Measurements from ENCODE around the gene ASPG. TPM values are rescaled to one million over a fixed set of nuclear protein-coding genes. Genes with fewer than 3 reads are reported as not detected.
A peak's percentile ranks its signal among the peaks of the same experiment; 100 is the strongest.

ASPG gene
- total RNA-seq, 1 donor from 2014 or later = 4.6 TPM

- Histone ChIP-seq H3K27me3 (ENCODE audit: low read depth) (peaks cover 15% of the 10 kb centered on the region), H3K4me3 (no peak overlapping the region), H3K9me3 (no peaks in the 10 kb centered on the region), H3K36me3 (no peaks in the 10 kb centered on the region), H3K27ac (no peak overlapping the region), H3K4me1 (peaks cover 11% of the 10 kb centered on the region)
- DNase-seq (peak; percentile 32), ATAC-seq (no peak)
- intact Hi-C loops (cut with DNase I) = no loop called here
- TF ChIP-seq CTCF (IDR thresholded peaks at IDR 0.05) = no peak
These were observed 13.0 kb downstream of the ASPG start for GRCh38 chr14:104098272-104099095.

GRCh38 chr14:104099096-104100041 lies 13.9 kb downstream of the ASPG start:
- no peak for TF ChIP-seq CTCF (IDR thresholded peaks at IDR 0.05)
- H3K9me3 ChIP-seq = no peaks in the 10 kb centered on the region
- no peak overlapping the region for H3K27ac ChIP-seq
- peaks cover 18% of the 10 kb centered on the region for H3K4me1 ChIP-seq
- no peaks in the 10 kb centered on the region for H3K36me3 ChIP-seq
- peak; percentile 45 for DNase-seq
- H3K4me3 ChIP-seq = no peak overlapping the region
- peaks cover 14% of the 10 kb centered on the region for H3K27me3 ChIP-seq (ENCODE audit: low read depth)
- intact Hi-C loops (cut with DNase I) = no loop called here
- ATAC-seq = no peak

GRCh38 chr14:104100171-104101085 lies 14.9 kb downstream of the ASPG start:
- peaks cover 12% of the 10 kb centered on the region for H3K4me1 ChIP-seq
- intact Hi-C loops (cut with DNase I) = no loop called here
- ATAC-seq (peak in 1 of 2 donors; percentile 20), DNase-seq (peak; percentile 46)
- no peak overlapping the region for H3K27ac ChIP-seq
- no peak for TF ChIP-seq CTCF (IDR thresholded peaks at IDR 0.05)
- H3K4me3 ChIP-seq = no peak overlapping the region
- H3K36me3 ChIP-seq = no peaks in the 10 kb centered on the region
- peaks cover 3% of the 10 kb centered on the region for H3K27me3 ChIP-seq (ENCODE audit: low read depth)
- H3K9me3 ChIP-seq = no peaks in the 10 kb centered on the region

GRCh38 chr14:104101086-104101621 lies 15.7 kb downstream of the ASPG start:
- Histone ChIP-seq H3K4me3 (no peak overlapping the region), H3K9me3 (no peaks in the 10 kb centered on the region), H3K27ac (no peak overlapping the region), H3K27me3 (ENCODE audit: low read depth) (no peaks in the 10 kb centered on the region), H3K36me3 (no peaks in the 10 kb centered on the region), H3K4me1 (peaks cover 12% of the 10 kb centered on the region)
- ATAC-seq = peak; percentile 39 to 60
- intact Hi-C loops (cut with DNase I) = no loop called here
- DNase-seq = peak; percentile 67
- no peak for TF ChIP-seq CTCF (IDR thresholded peaks at IDR 0.05)

Data from lower lobe of right lung (tissue), 2 donors.